Liver (tissue), 9 donors: Measurements from ENCODE around the gene KIF21A. TPM values are rescaled to one million over a fixed set of nuclear protein-coding genes. Genes with fewer than 3 reads are reported as not detected.

Experiments
- DNase-seq: peaks from one replicate; pipeline ENCODE4 v3.0.0-alpha.2; 2017; ENCODE audit warnings: low spot score
- H3K27ac ChIP-seq, 2 donors: one replicate each; pipeline ENCODE4 v1.7.0; 2013; ENCODE audit warnings: inconsistent platforms in 2 of 2, low read length in 2 of 2, control low read depth in 1 of 2, low read depth in 1 of 2, mild to moderate bottlenecking in 1 of 2
- H3K27me3 ChIP-seq, 4 donors: one replicate each; pipeline versions ENCODE4 v1.6.1 to v1.7.0; 2013; ENCODE audit warnings: low read length in 3 of 4, inconsistent platforms in 1 of 4, mild to moderate bottlenecking in 1 of 4, moderate library complexity in 1 of 4; ENCODE audit not compliant: control insufficient read depth in 4 of 4, insufficient read depth in 4 of 4
- H3K36me3 ChIP-seq, 4 donors: one replicate each; pipeline versions ENCODE4 v1.6.1 to v1.7.0; 2013; ENCODE audit warnings: low read length in 3 of 4, mild to moderate bottlenecking in 3 of 4, low read depth in 1 of 4, moderate library complexity in 1 of 4; ENCODE audit not compliant: control insufficient read depth in 4 of 4, insufficient read depth in 3 of 4
- H3K4me1 ChIP-seq, 4 donors: one replicate each; pipeline versions ENCODE4 v1.6.1 to v1.7.0; 2013; ENCODE audit warnings: low read length in 3 of 4, mild to moderate bottlenecking in 3 of 4, moderate library complexity in 1 of 4; ENCODE audit not compliant: control insufficient read depth in 4 of 4, insufficient read depth in 4 of 4
- H3K4me3 ChIP-seq, 3 donors: one replicate each; pipeline versions ENCODE4 v1.6.1 to v1.7.0; 2013; ENCODE audit warnings: low read length in 3 of 3, control low read depth in 1 of 3, low read depth in 1 of 3, mild to moderate bottlenecking in 1 of 3
- H3K9ac ChIP-seq, 2 donors: one replicate each; pipeline ENCODE4 v1.7.0; 2013; ENCODE audit warnings: low read length in 2 of 2, mild to moderate bottlenecking in 2 of 2, moderate library complexity in 2 of 2, control low read depth in 1 of 2, low read depth in 1 of 2
- H3K9me3 ChIP-seq, 4 donors: one replicate each; pipeline versions ENCODE4 v1.6.1 to v1.7.0; 2013; ENCODE audit warnings: low read length in 3 of 4; ENCODE audit not compliant: control insufficient read depth in 4 of 4
- EGR1 ChIP-seq, 2 donors: IDR thresholded peaks; 2 replicates each; pipeline ENCODE4 v1.6.1; 2016 to 2018; ENCODE audit warnings: antibody characterized with exemption in 2 of 2, low read depth in 2 of 2
- FOXA1 ChIP-seq: IDR thresholded peaks from 2 replicates; pipeline ENCODE4 v1.6.1; 2016; ENCODE audit warnings: antibody characterized with exemption
- FOXA2 ChIP-seq: IDR thresholded peaks from 2 replicates; pipeline ENCODE4 v1.6.1; 2016; ENCODE audit warnings: antibody characterized with exemption
- GABPA ChIP-seq, 2 donors: IDR thresholded peaks in 1 of 2; conservative IDR thresholded peaks in 1 of 2; 2 replicates each; pipeline ENCODE4 v1.6.1; 2016; ENCODE audit warnings: antibody characterized with exemption in 2 of 2, mild to moderate bottlenecking in 1 of 2, moderate library complexity in 1 of 2
- HNF4A ChIP-seq, 2 donors: conservative IDR thresholded peaks; 2 replicates each; pipeline ENCODE4 v1.6.1; 2016; ENCODE audit warnings: antibody characterized with exemption in 2 of 2, mild to moderate bottlenecking in 2 of 2
- HNF4G ChIP-seq: IDR thresholded peaks from 2 replicates; pipeline ENCODE4 v1.6.1; 2016; ENCODE audit warnings: antibody characterized with exemption
- JUND ChIP-seq, 2 donors: IDR thresholded peaks; 2 replicates each; pipeline ENCODE4 v1.6.1; 2016; ENCODE audit warnings: antibody characterized with exemption in 2 of 2
- NR2F2 ChIP-seq: IDR thresholded peaks from 2 replicates; pipeline ENCODE4 v1.6.1; 2016; ENCODE audit warnings: antibody characterized with exemption
- RAD21 ChIP-seq, 2 donors: IDR thresholded peaks; 2 replicates each; pipeline ENCODE4 v1.6.1; 2016; ENCODE audit warnings: antibody characterized with exemption in 2 of 2, mild to moderate bottlenecking in 2 of 2
- RXRA ChIP-seq, 2 donors: IDR thresholded peaks; 2 replicates each; pipeline ENCODE4 v1.6.1; 2017 to 2018; ENCODE audit warnings: antibody characterized with exemption in 2 of 2, mild to moderate bottlenecking in 1 of 2
- SP1 ChIP-seq: IDR thresholded peaks from 2 replicates; pipeline ENCODE4 v1.6.1; 2018; ENCODE audit warnings: antibody characterized with exemption, mild to moderate bottlenecking
- TAF1 ChIP-seq: conservative IDR thresholded peaks from 2 replicates; pipeline ENCODE4 v1.6.1; 2016; ENCODE audit warnings: antibody characterized with exemption, mild to moderate bottlenecking
- YY1 ChIP-seq: IDR thresholded peaks from 2 replicates; pipeline ENCODE4 v1.6.1; 2016; ENCODE audit warnings: antibody characterized with exemption, mild to moderate bottlenecking
- WGBS: extraction: QIAGEN DNeasy Blood & Tissue Kit; methylation state at CpG from one replicate; pipeline ENCODE4 v1.1.7; 2013; 5-methylcytosine and 5-hydroxymethylcytosine counted together
- polyA plus RNA-seq, 2 donors: library from polyadenylated mRNA; stranded (reverse) in 1 of 2; unstranded in 1 of 2; fragments of 200-250 nt in 1 of 2; fragments of >200 nt in 1 of 2; fragmentation: Nextera tagmentation in 1 of 2; extraction: Ambion mirVana in 1 of 2; gene quantifications; one replicate each; pipeline versions ENCODE4 v1.2.1 to v1.2.3, GENCODE V29; 2013 to 2015
- total RNA-seq, 2 donors: library from RNA; depleted of rRNA; stranded (reverse); fragments of >200 nt; gene quantifications; one replicate each; pipeline ENCODE4 v1.2.3, GENCODE V29; 2014
- TF ChIP-seq, protein P1 (sequence below): IDR thresholded peaks from 2 replicates; pipeline ENCODE4 v1.6.1; 2016; ENCODE audit warnings: antibody characterized with exemption
- TF ChIP-seq, protein P2 (sequence below): IDR thresholded peaks from 2 replicates; pipeline ENCODE4 v1.6.1; 2016; ENCODE audit warnings: antibody characterized with exemption
- TF ChIP-seq, protein P3 (sequence below): IDR thresholded peaks from 2 replicates; pipeline ENCODE4 v1.6.1; 2016; ENCODE audit warnings: antibody characterized with exemption
- TF ChIP-seq, protein P4 (sequence below): IDR thresholded peaks from 2 replicates; pipeline ENCODE4 v1.6.1; 2016; ENCODE audit warnings: antibody characterized with exemption, mild to moderate bottlenecking
- TF ChIP-seq, protein P5 (sequence below): fragments of 150-350 bp; IDR thresholded peaks from 2 replicates; pipeline ENCODE4 v1.5.1; 2017; ENCODE audit warnings: improper control_type of control experiment, low read depth, low read length; ENCODE audit not compliant: missing input control
- donor health status: healthy.
- donor health status: healthy.
- donor health status: healthy.
- donor health status: healthy.
- donor health status: healthy.

The KIF21A gene
- total and polyA plus RNA-seq, 4 donors = 9.1 to 47.4 (median 21.0) TPM

DNA sequence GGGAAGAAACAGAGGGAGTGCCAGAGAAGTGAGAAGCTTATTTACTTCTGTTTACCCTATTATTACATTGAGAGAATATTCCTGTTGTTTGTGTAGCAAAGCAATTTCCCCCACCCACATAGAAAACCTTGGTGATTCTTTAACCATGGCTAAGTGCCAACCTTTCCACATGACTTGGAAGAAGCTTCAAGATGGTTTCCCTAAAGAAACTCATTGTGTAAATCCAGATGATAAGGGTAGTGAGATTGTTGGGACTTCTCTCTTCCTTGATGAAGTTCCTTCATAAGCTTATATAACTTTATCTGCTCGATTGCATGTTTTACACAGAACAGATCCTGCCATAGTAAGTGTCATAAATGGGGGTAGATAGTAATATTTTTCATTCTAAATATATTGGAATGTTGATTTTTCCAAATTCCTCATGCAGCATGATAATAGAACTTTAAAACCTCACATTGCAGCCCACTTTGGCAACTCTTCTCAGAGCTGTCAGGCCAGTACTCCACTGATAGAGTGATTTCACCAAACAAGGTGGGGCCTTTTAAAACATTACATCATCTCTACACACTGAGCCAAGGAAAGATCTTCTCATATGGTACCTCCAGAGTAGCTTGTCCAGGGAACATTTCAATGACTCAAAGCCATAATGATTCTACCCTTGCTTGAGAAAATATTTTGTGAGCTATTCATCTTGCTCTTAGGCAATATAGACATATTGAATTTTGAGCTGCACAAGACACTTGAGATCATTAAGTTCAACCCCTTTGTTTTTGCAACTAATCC, 47.8 kb upstream of the KIF21A start:
- no peak for DNase-seq
- 81% methylated on average over 1 of the region's 1 CpG for WGBS
- Histone ChIP-seq H3K27me3 (no peaks in the 10 kb centered on the region), H3K9ac (no peak overlapping the region), H3K36me3 (no peaks in the 10 kb centered on the region), H3K4me1 (no peaks in the 10 kb centered on the region), H3K9me3 (no peaks in the 10 kb centered on the region), H3K27ac (no peak overlapping the region), H3K4me3 (no peak overlapping the region)
- TF ChIP-seq HNF4G = no peak
- TF ChIP-seq GABPA (IDR thresholded peaks at IDR 0.05 in 1 of 2, conservative IDR thresholded peaks at IDR 0.05 in 1 of 2) = no peak
- TF ChIP-seq RXRA (IDR thresholded peaks at IDR 0.05) = no peak
- no peak for TF ChIP-seq EGR1 (IDR thresholded peaks at IDR 0.05; ENCODE audit: low read depth in 2 of 2)
- TF ChIP-seq FOXA2 = no peak
- TF ChIP-seq HNF4A (conservative IDR thresholded peaks at IDR 0.05) = no peak
- TF ChIP-seq, protein P1, sequence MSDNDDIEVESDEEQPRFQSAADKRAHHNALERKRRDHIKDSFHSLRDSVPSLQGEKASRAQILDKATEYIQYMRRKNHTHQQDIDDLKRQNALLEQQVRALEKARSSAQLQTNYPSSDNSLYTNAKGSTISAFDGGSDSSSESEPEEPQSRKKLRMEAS = no peak
- TF ChIP-seq, protein P2, sequence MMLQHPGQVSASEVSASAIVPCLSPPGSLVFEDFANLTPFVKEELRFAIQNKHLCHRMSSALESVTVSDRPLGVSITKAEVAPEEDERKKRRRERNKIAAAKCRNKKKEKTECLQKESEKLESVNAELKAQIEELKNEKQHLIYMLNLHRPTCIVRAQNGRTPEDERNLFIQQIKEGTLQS = no peak
- no peak for TF ChIP-seq FOXA1
- TF ChIP-seq, protein P3, sequence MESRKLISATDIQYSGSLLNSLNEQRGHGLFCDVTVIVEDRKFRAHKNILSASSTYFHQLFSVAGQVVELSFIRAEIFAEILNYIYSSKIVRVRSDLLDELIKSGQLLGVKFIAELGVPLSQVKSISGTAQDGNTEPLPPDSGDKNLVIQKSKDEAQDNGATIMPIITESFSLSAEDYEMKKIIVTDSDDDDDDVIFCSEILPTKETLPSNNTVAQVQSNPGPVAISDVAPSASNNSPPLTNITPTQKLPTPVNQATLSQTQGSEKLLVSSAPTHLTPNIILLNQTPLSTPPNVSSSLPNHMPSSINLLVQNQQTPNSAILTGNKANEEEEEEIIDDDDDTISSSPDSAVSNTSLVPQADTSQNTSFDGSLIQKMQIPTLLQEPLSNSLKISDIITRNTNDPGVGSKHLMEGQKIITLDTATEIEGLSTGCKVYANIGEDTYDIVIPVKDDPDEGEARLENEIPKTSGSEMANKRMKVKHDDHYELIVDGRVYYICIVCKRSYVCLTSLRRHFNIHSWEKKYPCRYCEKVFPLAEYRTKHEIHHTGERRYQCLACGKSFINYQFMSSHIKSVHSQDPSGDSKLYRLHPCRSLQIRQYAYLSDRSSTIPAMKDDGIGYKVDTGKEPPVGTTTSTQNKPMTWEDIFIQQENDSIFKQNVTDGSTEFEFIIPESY = no peak
- no peak for TF ChIP-seq SP1
- no peak for TF ChIP-seq NR2F2
- no peak for TF ChIP-seq YY1
- TF ChIP-seq, protein P4, sequence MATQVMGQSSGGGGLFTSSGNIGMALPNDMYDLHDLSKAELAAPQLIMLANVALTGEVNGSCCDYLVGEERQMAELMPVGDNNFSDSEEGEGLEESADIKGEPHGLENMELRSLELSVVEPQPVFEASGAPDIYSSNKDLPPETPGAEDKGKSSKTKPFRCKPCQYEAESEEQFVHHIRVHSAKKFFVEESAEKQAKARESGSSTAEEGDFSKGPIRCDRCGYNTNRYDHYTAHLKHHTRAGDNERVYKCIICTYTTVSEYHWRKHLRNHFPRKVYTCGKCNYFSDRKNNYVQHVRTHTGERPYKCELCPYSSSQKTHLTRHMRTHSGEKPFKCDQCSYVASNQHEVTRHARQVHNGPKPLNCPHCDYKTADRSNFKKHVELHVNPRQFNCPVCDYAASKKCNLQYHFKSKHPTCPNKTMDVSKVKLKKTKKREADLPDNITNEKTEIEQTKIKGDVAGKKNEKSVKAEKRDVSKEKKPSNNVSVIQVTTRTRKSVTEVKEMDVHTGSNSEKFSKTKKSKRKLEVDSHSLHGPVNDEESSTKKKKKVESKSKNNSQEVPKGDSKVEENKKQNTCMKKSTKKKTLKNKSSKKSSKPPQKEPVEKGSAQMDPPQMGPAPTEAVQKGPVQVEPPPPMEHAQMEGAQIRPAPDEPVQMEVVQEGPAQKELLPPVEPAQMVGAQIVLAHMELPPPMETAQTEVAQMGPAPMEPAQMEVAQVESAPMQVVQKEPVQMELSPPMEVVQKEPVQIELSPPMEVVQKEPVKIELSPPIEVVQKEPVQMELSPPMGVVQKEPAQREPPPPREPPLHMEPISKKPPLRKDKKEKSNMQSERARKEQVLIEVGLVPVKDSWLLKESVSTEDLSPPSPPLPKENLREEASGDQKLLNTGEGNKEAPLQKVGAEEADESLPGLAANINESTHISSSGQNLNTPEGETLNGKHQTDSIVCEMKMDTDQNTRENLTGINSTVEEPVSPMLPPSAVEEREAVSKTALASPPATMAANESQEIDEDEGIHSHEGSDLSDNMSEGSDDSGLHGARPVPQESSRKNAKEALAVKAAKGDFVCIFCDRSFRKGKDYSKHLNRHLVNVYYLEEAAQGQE = no peak
- TF ChIP-seq TAF1 = no peak
- TF ChIP-seq, protein P5, sequence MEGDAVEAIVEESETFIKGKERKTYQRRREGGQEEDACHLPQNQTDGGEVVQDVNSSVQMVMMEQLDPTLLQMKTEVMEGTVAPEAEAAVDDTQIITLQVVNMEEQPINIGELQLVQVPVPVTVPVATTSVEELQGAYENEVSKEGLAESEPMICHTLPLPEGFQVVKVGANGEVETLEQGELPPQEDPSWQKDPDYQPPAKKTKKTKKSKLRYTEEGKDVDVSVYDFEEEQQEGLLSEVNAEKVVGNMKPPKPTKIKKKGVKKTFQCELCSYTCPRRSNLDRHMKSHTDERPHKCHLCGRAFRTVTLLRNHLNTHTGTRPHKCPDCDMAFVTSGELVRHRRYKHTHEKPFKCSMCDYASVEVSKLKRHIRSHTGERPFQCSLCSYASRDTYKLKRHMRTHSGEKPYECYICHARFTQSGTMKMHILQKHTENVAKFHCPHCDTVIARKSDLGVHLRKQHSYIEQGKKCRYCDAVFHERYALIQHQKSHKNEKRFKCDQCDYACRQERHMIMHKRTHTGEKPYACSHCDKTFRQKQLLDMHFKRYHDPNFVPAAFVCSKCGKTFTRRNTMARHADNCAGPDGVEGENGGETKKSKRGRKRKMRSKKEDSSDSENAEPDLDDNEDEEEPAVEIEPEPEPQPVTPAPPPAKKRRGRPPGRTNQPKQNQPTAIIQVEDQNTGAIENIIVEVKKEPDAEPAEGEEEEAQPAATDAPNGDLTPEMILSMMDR = no peak
- TF ChIP-seq RAD21 (IDR thresholded peaks at IDR 0.05) = no peak
- TF ChIP-seq JUND (IDR thresholded peaks at IDR 0.05) = no peak
